Right cardiac atrium (tissue), 5 donors: ENCODE data around the gene MYL10. TPM values are rescaled to one million over a fixed set of nuclear protein-coding genes. Genes with fewer than 3 reads are reported as not detected.

Experiments used
- ATAC-seq, 2 donors: fragments of 200-7000 bp; cut with Tn5 transposase; one replicate each; pipeline versions ENCODE4 v1.8.0 to v1.9.1; 2020; ENCODE audit warnings: moderate library complexity in 2 of 2, mild to moderate bottlenecking in 1 of 2
- DNase-seq, 3 donors: peaks; one replicate each; pipeline ENCODE4 v3.0.0-alpha.2; 2020
- H3K27ac ChIP-seq: one replicate; pipeline ENCODE4 v1.5.1; 2013; ENCODE audit warnings: mild to moderate bottlenecking, low read length, control low read depth, moderate library complexity
- H3K27me3 ChIP-seq: one replicate; pipeline ENCODE4 v1.6.1; 2013; ENCODE audit not compliant: control insufficient read depth, insufficient read depth
- H3K4me1 ChIP-seq: one replicate; pipeline ENCODE4 v1.6.1; 2013; ENCODE audit warnings: low read length; ENCODE audit not compliant: control insufficient read depth, insufficient read depth
- H3K4me3 ChIP-seq: one replicate; pipeline ENCODE4 v1.5.1; 2013; ENCODE audit warnings: low read length, control low read depth
- H3K9me3 ChIP-seq: one replicate; pipeline ENCODE4 v1.6.1; 2013; ENCODE audit warnings: low read length; ENCODE audit not compliant: control insufficient read depth
- WGBS: extraction: QIAGEN DNeasy Blood & Tissue Kit; methylation state at CpG from one replicate; pipeline ENCODE4 v1.1.7; 2013; 5-methylcytosine and 5-hydroxymethylcytosine counted together
- intact Hi-C, 4 donors: fragments of 100-400 bp; cut with DNase I; formaldehyde crosslinking; loops; one replicate each; pipeline versions ENCODE4 v1.11.0 to v1.14.0; 2022 to 2023
- polyA plus RNA-seq: library from polyadenylated mRNA; stranded (reverse); fragments of 200-250 nt; gene quantifications from one replicate; pipeline ENCODE4 v1.2.3, GENCODE V29; 2013
- total RNA-seq, 4 donors: library from RNA; stranded (reverse); fragmentation: NEBNext Ultra II Directional; extraction: Animal tissue kit (Norgen Biotek cat#: 25700); gene quantifications; one replicate each; pipeline ENCODE4 v1.2.1, GENCODE V29; 2021
- donor health status: healthy with polysubstance abuse.
- donor health status: DM: no; HTN: yes; CAD: no.
- donor health status: DM: no; HTN: no; CAD: no.
- donor health status: DM: no; HTN: yes; CAD: no; lungs with severe emphysema.
- donor health status: DM: yes; HTN: yes; CAD: no.

MYL10 gene
- total and polyA plus RNA-seq, 5 donors, result not detected

GRCh38 chr7:101618207-101618839 is 10.8 kb downstream of the MYL10 start:
- peak in 1 of 3 donors; percentile 34 for DNase-seq
- WGBS, result 69% methylated on average over 20 of the region's 20 CpGs
- Histone ChIP-seq H3K9me3 (no peaks in the 10 kb centered on the region), H3K4me1 (no peaks in the 10 kb centered on the region), H3K4me3 (no peak overlapping the region), H3K27me3 (no peaks in the 10 kb centered on the region), H3K27ac (no peak overlapping the region)
- intact Hi-C loops, result no loop called here
- ATAC-seq, result no peak

- intact Hi-C loops, result no loop called here
- WGBS, result 82% methylated on average over 4 of the region's 4 CpGs
These were observed 11.5 kb downstream of the MYL10 start for GRCh38 chr7:101617451-101618206.

GRCh38 chr7:101615446-101615845 is 13.7 kb downstream of the MYL10 start:
- Histone ChIP-seq H3K9me3 (no peaks in the 10 kb centered on the region), H3K4me1 (no peaks in the 10 kb centered on the region), H3K4me3 (no peak overlapping the region), H3K27ac (no peak overlapping the region), H3K27me3 (no peaks in the 10 kb centered on the region)
- ATAC-seq, result peak in 1 of 2 donors; percentile 15
- peak in 1 of 3 donors; percentile 12 for DNase-seq
- 79% methylated on average over 8 of the region's 8 CpGs for WGBS
- intact Hi-C loops, result no loop called here

More at GRCh38 chr7:101617451-101618206, 11.5 kb downstream of the MYL10 start:
- ATAC-seq, result no peak
- Histone ChIP-seq H3K9me3 (no peaks in the 10 kb centered on the region), H3K4me1 (no peaks in the 10 kb centered on the region), H3K27ac (no peak overlapping the region), H3K4me3 (no peak overlapping the region), H3K27me3 (no peaks in the 10 kb centered on the region)
- DNase-seq, result peak in 2 of 3 donors; percentile 13 to 14

GRCh38 chr7:101614939-101615302 is 14.2 kb downstream of the MYL10 start:
- ATAC-seq, result peak; percentile 42 to 63
- intact Hi-C loops, result no loop called here
- H3K27me3 ChIP-seq, result no peaks in the 10 kb centered on the region
- no peaks in the 10 kb centered on the region for H3K9me3 ChIP-seq
- no peaks in the 10 kb centered on the region for H3K4me1 ChIP-seq
- WGBS, result 50% methylated on average over 9 of the region's 9 CpGs
- H3K4me3 ChIP-seq, result no peak overlapping the region
- no peak overlapping the region for H3K27ac ChIP-seq
- DNase-seq, result peak in 2 of 3 donors; percentile 57 to 73

GRCh38 chr7:101614098-101614938 is 14.8 kb downstream of the MYL10 start:
- H3K27me3 ChIP-seq, result no peaks in the 10 kb centered on the region
- DNase-seq, result peak in 2 of 3 donors; percentile 37 to 39
- peak; percentile 23 to 58 for ATAC-seq

GRCh38 chr7:101612885-101613515 is 16.1 kb downstream of the MYL10 start:
- intact Hi-C loops, result no loop called here
- WGBS, result 51% methylated on average over 13 of the region's 13 CpGs
- Histone ChIP-seq H3K27me3 (no peaks in the 10 kb centered on the region), H3K27ac (no peak overlapping the region), H3K9me3 (no peaks in the 10 kb centered on the region), H3K4me3 (no peak overlapping the region), H3K4me1 (no peaks in the 10 kb centered on the region)
- ATAC-seq, result no peak
- peak in 1 of 3 donors; percentile 12 for DNase-seq

More at GRCh38 chr7:101614098-101614938, 14.8 kb downstream of the MYL10 start:
- no peak overlapping the region for H3K4me3 ChIP-seq
- no peaks in the 10 kb centered on the region for H3K9me3 ChIP-seq
- intact Hi-C loops, result no loop called here
- 59% methylated on average over 13 of the region's 13 CpGs for WGBS
- H3K4me1 ChIP-seq, result no peaks in the 10 kb centered on the region
- no peak overlapping the region for H3K27ac ChIP-seq

- intact Hi-C loops, result loop anchor here in 2 of 4 donors (10.0 kb wide), 2 partner anchors 76 to 206 kb away; partner anchors contain the start of gene CUX1 (in 1 of the 2)
- H3K4me1 ChIP-seq, result no peaks in the 10 kb centered on the region
- H3K27me3 ChIP-seq, result no peaks in the 10 kb centered on the region
- DNase-seq, result no peak
- H3K27ac ChIP-seq, result no peak overlapping the region
- WGBS, result 76% methylated on average over 12 of the region's 12 CpGs
- H3K4me3 ChIP-seq, result no peak overlapping the region
- ATAC-seq, result peak in 1 of 2 donors; percentile 21
- H3K9me3 ChIP-seq, result no peaks in the 10 kb centered on the region
These were observed 20.1 kb downstream of the MYL10 start for GRCh38 chr7:101608772-101609713.

- ATAC-seq, result no peak
- Histone ChIP-seq H3K27me3 (no peaks in the 10 kb centered on the region), H3K4me1 (no peaks in the 10 kb centered on the region), H3K9me3 (no peaks in the 10 kb centered on the region), H3K4me3 (no peak overlapping the region), H3K27ac (no peak overlapping the region)
- intact Hi-C loops, result loop anchor here in 2 of 4 donors (10.0 kb wide), 2 partner anchors 78 to 208 kb away; partner anchors contain the start of gene CUX1 (in 1 of the 2)
- no peak for DNase-seq
- 75% methylated on average over 2 of the region's 2 CpGs for WGBS
These were observed 22.6 kb downstream of the MYL10 start for GRCh38 chr7:101606498-101606923.

- no peak overlapping the region for H3K4me3 ChIP-seq
- ATAC-seq, result no peak
- H3K27me3 ChIP-seq, result no peaks in the 10 kb centered on the region
- WGBS, result 81% methylated on average over 26 of the region's 26 CpGs
- no peaks in the 10 kb centered on the region for H3K4me1 ChIP-seq
- no peaks in the 10 kb centered on the region for H3K9me3 ChIP-seq
- intact Hi-C loops, result loop anchor here in 2 of 4 donors (10.0 kb wide), 2 partner anchors 79 to 209 kb away; partner anchors contain the start of gene CUX1 (in 1 of the 2)
- DNase-seq, result no peak
- H3K27ac ChIP-seq, result no peak overlapping the region
These were observed 23.2 kb downstream of the MYL10 start for GRCh38 chr7:101605611-101606497.
